ENCODE results near the gene MARCHF7.

DNA sequence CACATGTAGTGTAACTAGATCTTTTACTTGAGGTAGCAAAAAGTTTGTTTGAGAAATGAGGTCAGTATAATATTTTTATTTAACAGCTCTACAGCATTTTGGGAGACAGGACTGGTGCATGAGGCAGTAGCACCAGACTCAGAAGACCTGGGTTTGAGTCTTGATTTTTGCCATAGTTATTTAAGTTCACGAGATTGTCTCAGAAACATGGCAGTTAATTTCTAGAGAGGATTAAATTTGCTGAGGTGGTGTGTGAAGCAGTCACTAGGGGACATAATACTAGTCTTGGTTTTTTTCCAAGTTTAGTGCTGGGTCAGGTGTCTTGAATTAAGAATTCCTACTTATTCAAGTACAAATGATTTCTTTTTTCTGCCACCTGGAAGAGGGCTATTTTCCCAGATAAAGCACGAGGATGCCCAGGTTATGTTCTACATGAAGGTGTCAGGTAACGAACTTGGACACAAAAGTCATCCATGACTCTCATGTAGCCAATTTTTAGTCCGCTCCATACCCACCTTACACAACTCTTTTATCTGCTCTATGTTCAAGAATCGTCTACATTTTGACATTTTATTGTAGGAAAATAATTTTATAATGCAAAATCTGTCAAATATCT is 1.4 kb downstream of the MARCHF7 start:
- TF ChIP-seq CTCF (IDR thresholded peaks at IDR 0.05) (no peak), POLR2AphosphoS5 (IDR thresholded peaks at IDR 0.05; ENCODE audit: insufficient read depth in 1 of 2, low read depth in 1 of 2) (no peak)
